GM11168 (cell line): Measurements from ENCODE around the gene OSBPL6.
"Not testable (repeated sequence)": the region's sequence is repeated elsewhere in the genome, so short reads cannot be mapped to it uniquely, and the experiment has no call there.

Experiments used
- in situ Hi-C: fragments of 300-500 bp; cut with MboI; formaldehyde crosslinking; loops from one replicate; pipeline ENCODE4 v1.12.0; 2022; ENCODE audit warnings: low sequenced_read_pairs; ENCODE audit not compliant: unreplicated experiment

Gene OSBPL6

GRCh38 chr2:178193823-178194599 is at the start of gene OSBPL6:
OSBPL6 (plus strand) TSS chr2:178194512; CDS start chr2:178306185, 111,673 bp downstream.
- in situ Hi-C loops, result no loop called here

- in situ Hi-C loops, result no loop called here
Observed at GRCh38 chr2:178152033-178152432, 42.3 kb upstream of the OSBPL6 start.

- in situ Hi-C loops, result no loop called here
Observed at GRCh38 chr2:178152542-178152941, 41.8 kb upstream of the OSBPL6 start.

- in situ Hi-C loops, result no loop called here
Observed at GRCh38 chr2:178152977-178153376, 41.3 kb upstream of the OSBPL6 start.

GRCh38 chr2:178153878-178154277 is 40.4 kb upstream of the OSBPL6 start:
- in situ Hi-C loops, result not testable (repeated sequence)

GRCh38 chr2:178155524-178155923 is 38.8 kb upstream of the OSBPL6 start:
- in situ Hi-C loops, result no loop called here

- in situ Hi-C loops, result no loop called here
Observed at GRCh38 chr2:178157574-178157973, 36.7 kb upstream of the OSBPL6 start.

GRCh38 chr2:178159966-178160365 is 34.3 kb upstream of the OSBPL6 start:
- in situ Hi-C loops, result no loop called here

- in situ Hi-C loops, result no loop called here
Observed at GRCh38 chr2:178160601-178161000, 33.7 kb upstream of the OSBPL6 start.

GRCh38 chr2:178163395-178163794 is 30.9 kb upstream of the OSBPL6 start:
- in situ Hi-C loops, result no loop called here

- in situ Hi-C loops, result no loop called here
Observed at GRCh38 chr2:178163911-178164310, 30.4 kb upstream of the OSBPL6 start.

- in situ Hi-C loops, result no loop called here
Observed at GRCh38 chr2:178173657-178174056, 20.7 kb upstream of the OSBPL6 start.

GRCh38 chr2:178177066-178177679 is 17.1 kb upstream of the OSBPL6 start:
- in situ Hi-C loops, result no loop called here

- in situ Hi-C loops, result not testable (repeated sequence)
Observed at GRCh38 chr2:178180648-178181047, 13.7 kb upstream of the OSBPL6 start.

GRCh38 chr2:178187861-178188260 is 6.5 kb upstream of the OSBPL6 start:
- in situ Hi-C loops, result no loop called here

- in situ Hi-C loops, result no loop called here
Observed at GRCh38 chr2:178188466-178188865, 5.8 kb upstream of the OSBPL6 start.

- in situ Hi-C loops, result no loop called here
Observed at GRCh38 chr2:178191004-178191508, 3.3 kb upstream of the OSBPL6 start.

- in situ Hi-C loops, result no loop called here
Observed at GRCh38 chr2:178191511-178191910, 2.8 kb upstream of the OSBPL6 start.

GRCh38 chr2:178193496-178193822 is 853 bp upstream of the OSBPL6 start:
- in situ Hi-C loops, result no loop called here

- in situ Hi-C loops, result no loop called here
Observed at GRCh38 chr2:178194600-178195389, 483 bp downstream of the OSBPL6 start.
